Measurements from ENCODE around the gene PLCD4.

DNA sequence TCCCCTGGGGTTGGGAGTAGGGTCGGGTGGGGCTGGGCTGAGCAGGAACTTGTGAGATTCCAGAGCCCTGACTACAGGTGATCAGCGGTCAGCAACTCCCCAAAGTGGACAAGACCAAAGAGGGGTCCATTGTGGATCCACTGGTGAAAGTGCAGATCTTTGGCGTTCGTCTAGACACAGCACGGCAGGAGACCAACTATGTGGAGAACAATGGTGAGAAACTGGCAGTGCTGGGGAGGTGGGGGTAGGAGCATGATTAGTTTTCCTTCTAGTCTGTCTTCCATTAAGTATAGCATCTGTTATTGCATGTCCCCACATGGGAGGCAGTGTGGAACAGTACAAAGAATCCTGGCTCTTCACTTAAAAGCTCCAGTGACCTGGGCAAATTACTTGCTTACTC lies 28.0 kb downstream of the PLCD4 start:
- TF ChIP-seq NR2F2 (IDR thresholded peaks at IDR 0.05) = no peak
- TF ChIP-seq CTCF (IDR thresholded peaks at IDR 0.05; ENCODE audit: low read depth, low read length, missing input control) = no peak
- TF ChIP-seq, protein P1, sequence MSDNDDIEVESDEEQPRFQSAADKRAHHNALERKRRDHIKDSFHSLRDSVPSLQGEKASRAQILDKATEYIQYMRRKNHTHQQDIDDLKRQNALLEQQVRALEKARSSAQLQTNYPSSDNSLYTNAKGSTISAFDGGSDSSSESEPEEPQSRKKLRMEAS (IDR thresholded peaks at IDR 0.05) = no peak
- TF ChIP-seq SP1 (IDR thresholded peaks at IDR 0.05) = no peak
- no peak for TF ChIP-seq TAF1 (conservative IDR thresholded peaks at IDR 0.05)
- TF ChIP-seq ZBTB33 (IDR thresholded peaks at IDR 0.05) = no peak
- no peak for TF ChIP-seq EGR1 (IDR thresholded peaks at IDR 0.05; ENCODE audit: low read depth in 2 of 2)
- no peak for TF ChIP-seq YY1 (IDR thresholded peaks at IDR 0.05)

All from liver (tissue), 3 donors.